GM06990 (cell line): Measurements from ENCODE around the gene IGSF10.

Experiments used
- DNase-seq: peaks from one replicate; pipeline ENCODE4 v3.0.0-alpha.2; 2011; ENCODE audit not compliant: insufficient read length; ENCODE audit errors: extremely low read depth
- H3K27me3 ChIP-seq: replicated peaks from 2 replicates; pipeline ENCODE4 v1.6.0; 2011; ENCODE audit warnings: low read length; ENCODE audit not compliant: control insufficient read depth, insufficient read depth
- H3K36me3 ChIP-seq: 2 replicates; pipeline ENCODE4 v1.5.1; 2011; ENCODE audit warnings: low read length; ENCODE audit not compliant: control insufficient read depth, insufficient read depth
- H3K4me3 ChIP-seq: replicated peaks from 2 replicates; pipeline ENCODE4 v1.5.1; 2011; ENCODE audit warnings: low read depth, mild to moderate bottlenecking, control low read depth, low read length
- CTCF ChIP-seq: IDR thresholded peaks from 2 replicates; pipeline ENCODE4 v1.5.1; 2011; ENCODE audit warnings: low read length, control low read depth, mild to moderate bottlenecking, inconsistent platforms; ENCODE audit not compliant: insufficient read depth, poor library complexity, severe bottlenecking

The IGSF10 gene

GRCh38 chr3:151443583-151443982 lies 17.3 kb downstream of the IGSF10 start:
- Histone ChIP-seq H3K4me3 (no peak overlapping the region), H3K27me3 (no peaks in the 10 kb centered on the region), H3K36me3 (no peaks in the 10 kb centered on the region)
- no peak for DNase-seq
- no peak for TF ChIP-seq CTCF

- no peak for DNase-seq
- no peak for TF ChIP-seq CTCF
- H3K27me3 ChIP-seq, result no peaks in the 10 kb centered on the region
- no peak overlapping the region for H3K4me3 ChIP-seq
- no peaks in the 10 kb centered on the region for H3K36me3 ChIP-seq
Measured at GRCh38 chr3:151440940-151441339, 19.9 kb downstream of the IGSF10 start.

- no peak for DNase-seq
- TF ChIP-seq CTCF, result peak; percentile 59
- H3K36me3 ChIP-seq, result no peaks in the 10 kb centered on the region
- H3K4me3 ChIP-seq, result no peak overlapping the region
- no peaks in the 10 kb centered on the region for H3K27me3 ChIP-seq
Measured at GRCh38 chr3:151439652-151440125, 21.2 kb downstream of the IGSF10 start.

GRCh38 chr3:151437906-151438305 lies 23.0 kb downstream of the IGSF10 start:
- H3K27me3 ChIP-seq, result no peaks in the 10 kb centered on the region
- DNase-seq, result no peak
- H3K36me3 ChIP-seq, result no peaks in the 10 kb centered on the region
- no peak for TF ChIP-seq CTCF
- no peak overlapping the region for H3K4me3 ChIP-seq

- Histone ChIP-seq H3K36me3 (no peaks in the 10 kb centered on the region), H3K4me3 (no peak overlapping the region), H3K27me3 (no peaks in the 10 kb centered on the region)
- DNase-seq, result no peak
- TF ChIP-seq CTCF, result no peak
Measured at GRCh38 chr3:151436675-151437446, 24.0 kb downstream of the IGSF10 start.
